VCaP (cell line): ENCODE measurements around the gene UBE2J1.
"Not testable (repeated sequence)": the region's sequence is repeated elsewhere in the genome, so short reads cannot be mapped to it uniquely, and the experiment has no call there.

ENCODE experiments used
- H3K27ac ChIP-seq: fragments of 450-650 bp; 2 replicates; pipeline ENCODE4 v1.5.1; 2017
- TF ChIP-seq, protein P1 (sequence below): fragments of 450-650 bp; conservative IDR thresholded peaks from 2 replicates; pipeline ENCODE4 v1.5.1; 2017; ENCODE audit warnings: mild to moderate bottlenecking, moderate library complexity

Gene UBE2J1, protein sequence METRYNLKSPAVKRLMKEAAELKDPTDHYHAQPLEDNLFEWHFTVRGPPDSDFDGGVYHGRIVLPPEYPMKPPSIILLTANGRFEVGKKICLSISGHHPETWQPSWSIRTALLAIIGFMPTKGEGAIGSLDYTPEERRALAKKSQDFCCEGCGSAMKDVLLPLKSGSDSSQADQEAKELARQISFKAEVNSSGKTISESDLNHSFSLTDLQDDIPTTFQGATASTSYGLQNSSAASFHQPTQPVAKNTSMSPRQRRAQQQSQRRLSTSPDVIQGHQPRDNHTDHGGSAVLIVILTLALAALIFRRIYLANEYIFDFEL

DNA sequence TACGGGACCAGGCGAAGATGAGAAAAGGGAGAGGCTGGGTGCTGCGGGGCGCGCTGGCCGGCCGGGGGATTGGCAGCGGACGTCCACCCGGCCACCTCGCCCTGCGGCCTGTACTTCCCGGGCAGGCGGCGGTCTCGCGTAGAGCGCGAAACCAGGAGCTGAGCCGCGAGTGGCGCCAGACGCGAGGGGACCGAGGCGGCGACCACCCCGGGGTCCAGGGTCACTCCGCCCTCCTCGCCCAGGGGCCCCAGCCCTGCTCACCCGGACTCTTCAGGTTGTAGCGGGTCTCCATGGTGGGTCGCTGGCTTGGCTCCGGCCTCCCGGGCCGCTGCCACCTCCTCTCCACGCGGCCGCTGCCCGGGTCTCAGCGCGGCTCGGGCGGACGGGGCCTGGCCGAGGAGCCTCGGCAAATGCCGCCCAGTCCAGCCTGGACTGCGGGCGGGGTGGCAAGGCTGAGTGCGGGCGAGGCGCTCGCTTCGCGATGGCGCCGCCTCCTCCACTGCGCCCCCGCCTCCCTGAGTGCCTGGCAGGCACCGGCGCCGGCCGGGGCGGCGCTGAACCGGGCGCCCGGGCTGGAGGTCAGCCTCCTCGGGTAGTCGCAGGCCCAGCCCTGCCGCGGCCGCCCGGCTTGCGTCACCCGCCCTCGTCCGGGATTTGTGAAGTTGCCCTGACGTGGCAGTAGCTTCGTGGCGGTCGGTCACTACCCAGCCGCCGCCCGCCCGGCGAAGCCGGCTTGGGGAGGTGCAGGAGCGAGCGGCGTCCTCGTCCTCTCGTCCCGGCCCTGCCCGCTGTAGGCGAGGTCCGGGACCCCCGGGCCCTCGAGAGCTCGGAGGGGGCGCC is at the start of gene UBE2J1:
TSS of gene UBE2J1 (minus strand) at position 445 of the 840 bp plus-strand sequence. CDS start at position 292, 153 bp downstream.
- H3K27ac ChIP-seq = peak within 1 kb of the TSS; percentile 97
- TF ChIP-seq, protein P1, sequence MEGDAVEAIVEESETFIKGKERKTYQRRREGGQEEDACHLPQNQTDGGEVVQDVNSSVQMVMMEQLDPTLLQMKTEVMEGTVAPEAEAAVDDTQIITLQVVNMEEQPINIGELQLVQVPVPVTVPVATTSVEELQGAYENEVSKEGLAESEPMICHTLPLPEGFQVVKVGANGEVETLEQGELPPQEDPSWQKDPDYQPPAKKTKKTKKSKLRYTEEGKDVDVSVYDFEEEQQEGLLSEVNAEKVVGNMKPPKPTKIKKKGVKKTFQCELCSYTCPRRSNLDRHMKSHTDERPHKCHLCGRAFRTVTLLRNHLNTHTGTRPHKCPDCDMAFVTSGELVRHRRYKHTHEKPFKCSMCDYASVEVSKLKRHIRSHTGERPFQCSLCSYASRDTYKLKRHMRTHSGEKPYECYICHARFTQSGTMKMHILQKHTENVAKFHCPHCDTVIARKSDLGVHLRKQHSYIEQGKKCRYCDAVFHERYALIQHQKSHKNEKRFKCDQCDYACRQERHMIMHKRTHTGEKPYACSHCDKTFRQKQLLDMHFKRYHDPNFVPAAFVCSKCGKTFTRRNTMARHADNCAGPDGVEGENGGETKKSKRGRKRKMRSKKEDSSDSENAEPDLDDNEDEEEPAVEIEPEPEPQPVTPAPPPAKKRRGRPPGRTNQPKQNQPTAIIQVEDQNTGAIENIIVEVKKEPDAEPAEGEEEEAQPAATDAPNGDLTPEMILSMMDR = no peak

DNA sequence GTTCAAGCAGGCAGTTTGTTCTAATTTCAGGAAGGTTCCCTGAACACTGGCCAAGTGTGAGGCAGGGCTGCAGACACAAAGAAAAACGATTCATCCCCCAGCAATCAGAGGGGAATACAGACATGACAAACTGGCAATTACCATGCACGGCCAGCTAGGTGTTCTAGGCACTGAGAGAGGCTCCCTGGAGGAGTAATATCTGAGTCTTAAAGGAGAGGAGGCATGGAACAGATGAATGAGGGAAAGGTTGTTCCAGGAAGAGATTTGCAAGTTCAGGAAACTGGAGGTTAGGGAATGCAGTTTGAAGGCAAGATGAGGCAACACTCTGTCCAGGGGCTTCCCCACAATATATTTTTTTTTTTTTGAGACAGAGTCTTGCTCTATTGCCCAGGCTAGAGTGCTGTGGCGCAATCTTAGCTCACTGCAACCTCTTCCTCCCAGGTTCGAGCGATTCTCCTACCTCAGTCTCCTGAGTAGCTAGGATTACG is 48.4 kb upstream of the UBE2J1 start:
- TF ChIP-seq, protein P1 = no peak
- H3K27ac ChIP-seq = no peak overlapping the region

DNA sequence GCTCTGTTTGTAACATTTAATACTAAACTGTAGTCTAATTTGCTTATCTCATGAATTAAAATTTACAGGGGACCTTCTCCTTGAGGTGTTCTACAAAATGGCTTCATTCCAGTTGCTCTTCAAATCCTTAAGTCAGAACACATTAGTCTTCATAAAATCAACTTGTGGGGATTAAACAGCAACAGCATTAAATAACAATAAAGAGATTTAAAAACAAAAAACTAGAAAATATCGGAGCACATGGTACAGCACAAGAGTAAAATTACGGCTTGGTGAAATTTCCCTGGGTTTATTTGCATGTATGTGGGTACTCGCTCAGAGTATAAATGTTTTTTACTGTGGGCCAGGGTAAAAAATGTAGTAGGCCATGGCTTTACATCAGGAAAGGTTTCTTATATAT is 47.5 kb upstream of the UBE2J1 start:
- H3K27ac ChIP-seq = no peak overlapping the region
- TF ChIP-seq, protein P1 = no peak

DNA sequence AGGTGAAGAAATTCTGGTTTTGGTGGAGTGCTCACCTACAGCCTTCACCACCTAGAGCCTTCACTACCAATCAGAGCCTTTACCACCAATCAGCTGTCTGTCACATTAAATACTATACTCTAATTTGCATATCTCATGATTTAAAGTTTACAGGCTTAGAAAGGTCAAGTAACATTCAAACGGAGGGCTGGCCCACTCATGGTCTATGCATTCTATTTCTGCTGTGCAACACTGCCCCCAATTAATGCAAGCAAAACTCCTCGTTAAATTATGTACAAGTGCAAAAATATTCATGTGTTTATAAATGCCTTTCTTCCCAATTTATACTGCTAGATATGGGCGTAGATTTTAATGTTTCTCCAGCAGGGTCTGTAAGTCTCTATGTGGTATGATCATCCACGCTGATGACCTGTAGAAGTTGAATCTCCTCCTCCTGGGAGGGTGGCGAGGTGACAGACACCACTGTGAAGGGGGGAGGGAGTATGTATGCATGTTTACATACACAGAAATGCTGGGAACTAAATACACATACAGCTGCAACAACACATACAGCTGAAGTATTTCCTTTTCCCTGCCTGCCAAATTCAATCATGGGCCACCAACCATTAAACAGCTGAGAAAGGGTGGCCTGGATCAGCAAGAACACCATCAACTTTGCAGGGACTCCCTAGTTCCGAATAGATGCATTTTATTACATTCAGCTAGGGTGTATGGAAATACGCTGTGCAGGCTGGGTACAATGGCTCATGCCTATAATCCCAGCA is 46.4 kb upstream of the UBE2J1 start:
- TF ChIP-seq, protein P1 = no peak
- H3K27ac ChIP-seq = no peak overlapping the region

DNA sequence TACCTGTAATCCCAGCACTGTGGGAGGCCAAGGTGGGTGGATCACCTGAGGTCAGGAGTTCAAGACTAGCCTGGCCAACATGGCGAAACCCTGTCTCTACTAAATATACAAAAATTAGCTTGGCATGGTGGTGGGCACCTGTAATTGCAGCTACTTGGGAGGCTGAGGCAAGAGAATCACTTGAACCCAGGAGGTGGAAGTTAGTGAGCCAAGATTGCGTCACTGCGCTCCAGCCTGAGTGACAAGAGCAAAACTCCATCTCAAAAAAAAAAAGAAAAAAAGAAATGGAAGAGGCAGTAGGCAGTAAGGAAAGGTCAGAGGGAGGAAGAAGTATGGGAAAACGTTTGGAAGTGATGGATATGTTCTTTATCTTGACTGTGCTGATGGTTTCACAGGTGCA is 45.4 kb upstream of the UBE2J1 start:
- not testable (repeated sequence) for H3K27ac ChIP-seq

DNA sequence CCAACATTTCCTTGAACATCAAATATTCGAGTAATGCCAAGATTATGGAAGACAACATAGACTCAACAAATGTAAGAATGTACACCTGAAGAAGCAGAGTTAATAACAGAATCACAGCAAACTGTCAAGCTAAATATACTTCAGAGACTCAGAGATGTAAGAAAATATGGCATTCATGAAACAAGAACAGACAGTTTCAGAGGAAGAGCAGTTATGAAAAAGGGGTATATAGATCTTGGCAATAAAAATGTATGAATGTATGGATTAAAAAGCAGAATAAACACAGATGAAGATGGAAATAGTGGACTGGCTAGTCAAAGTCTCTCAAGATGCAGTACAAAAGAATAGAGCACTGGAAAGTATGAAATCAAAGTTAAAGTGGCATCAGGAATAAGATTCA is 41.1 kb upstream of the UBE2J1 start:
- no peak overlapping the region for H3K27ac ChIP-seq
- TF ChIP-seq, protein P1 = no peak

DNA sequence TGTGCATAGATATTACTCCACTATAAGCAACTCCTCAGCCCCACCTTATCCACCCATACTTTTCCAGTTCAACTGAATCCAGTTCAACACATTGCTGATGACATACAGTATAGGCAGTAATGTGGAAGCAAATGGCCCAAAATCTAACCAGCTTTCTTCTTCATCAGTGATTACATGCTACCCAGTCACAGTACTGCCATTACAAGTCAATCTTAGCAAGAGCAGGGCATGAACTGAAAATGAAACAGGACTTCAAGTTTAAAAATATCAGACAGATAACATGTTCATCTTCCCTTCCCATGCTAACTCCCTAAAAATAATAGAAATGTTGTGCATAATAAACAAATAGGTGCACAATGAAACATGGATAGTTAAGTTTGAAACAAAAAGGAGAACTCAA is 40.3 kb upstream of the UBE2J1 start:
- no peak overlapping the region for H3K27ac ChIP-seq
- TF ChIP-seq, protein P1 = no peak
